Uterus (tissue), 2 donors: ENCODE results near the gene AKIRIN2.

Experiments
- POLR2A ChIP-seq, 2 donors: fragments of 450-650 bp; IDR thresholded peaks; one replicate each; pipeline ENCODE4 v1.6.1; 2016; ENCODE audit warnings: antibody characterized with exemption in 2 of 2, mild to moderate bottlenecking in 1 of 2, moderate library complexity in 1 of 2
- TF ChIP-seq, protein P1 (sequence below), 4 experiments: fragments of 200-600 bp in 2 of 4; fragments of 450-650 bp in 2 of 4; sonication (generic) in 2 of 4; IDR thresholded peaks; one replicate each; pipeline ENCODE4 v1.5.1; 2016 to 2019; ENCODE audit warnings: antibody characterized with exemption in 4 of 4, mild to moderate bottlenecking in 2 of 4, moderate library complexity in 1 of 4

DNA sequence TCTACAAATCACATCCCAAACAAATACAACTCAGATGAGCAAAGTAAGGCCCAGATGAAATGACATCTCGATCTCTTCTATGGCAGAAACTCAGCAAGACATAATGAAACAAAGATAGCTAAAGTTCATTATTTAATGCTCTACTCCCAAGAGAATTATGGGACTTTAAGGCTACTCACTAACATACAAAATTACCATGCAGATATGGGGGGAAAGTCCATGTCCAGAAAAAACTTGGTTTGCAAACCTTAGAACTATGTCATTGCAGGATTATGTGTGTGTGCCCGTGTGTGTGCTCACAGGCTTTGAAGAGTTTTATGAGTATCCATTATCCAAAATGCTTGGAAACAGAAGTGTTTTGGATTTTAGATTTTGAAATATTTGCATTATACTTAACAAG lies 34.0 kb downstream of the AKIRIN2 start:
- TF ChIP-seq, protein P1, sequence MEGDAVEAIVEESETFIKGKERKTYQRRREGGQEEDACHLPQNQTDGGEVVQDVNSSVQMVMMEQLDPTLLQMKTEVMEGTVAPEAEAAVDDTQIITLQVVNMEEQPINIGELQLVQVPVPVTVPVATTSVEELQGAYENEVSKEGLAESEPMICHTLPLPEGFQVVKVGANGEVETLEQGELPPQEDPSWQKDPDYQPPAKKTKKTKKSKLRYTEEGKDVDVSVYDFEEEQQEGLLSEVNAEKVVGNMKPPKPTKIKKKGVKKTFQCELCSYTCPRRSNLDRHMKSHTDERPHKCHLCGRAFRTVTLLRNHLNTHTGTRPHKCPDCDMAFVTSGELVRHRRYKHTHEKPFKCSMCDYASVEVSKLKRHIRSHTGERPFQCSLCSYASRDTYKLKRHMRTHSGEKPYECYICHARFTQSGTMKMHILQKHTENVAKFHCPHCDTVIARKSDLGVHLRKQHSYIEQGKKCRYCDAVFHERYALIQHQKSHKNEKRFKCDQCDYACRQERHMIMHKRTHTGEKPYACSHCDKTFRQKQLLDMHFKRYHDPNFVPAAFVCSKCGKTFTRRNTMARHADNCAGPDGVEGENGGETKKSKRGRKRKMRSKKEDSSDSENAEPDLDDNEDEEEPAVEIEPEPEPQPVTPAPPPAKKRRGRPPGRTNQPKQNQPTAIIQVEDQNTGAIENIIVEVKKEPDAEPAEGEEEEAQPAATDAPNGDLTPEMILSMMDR (IDR thresholded peaks at IDR 0.05) = no peak
- no peak for TF ChIP-seq POLR2A (IDR thresholded peaks at IDR 0.05)
